Esophagus (tissue), 2 donors: ENCODE data around the gene GGACT. TPM values are rescaled to one million over a fixed set of nuclear protein-coding genes. Genes with fewer than 3 reads are reported as not detected.

Experiments used
- H3K27ac ChIP-seq, 2 donors: one replicate each; pipeline ENCODE4 v1.5.1; 2013; ENCODE audit warnings: low read depth in 2 of 2, mild to moderate bottlenecking in 2 of 2, inconsistent platforms in 1 of 2, low read length in 1 of 2, moderate library complexity in 1 of 2
- H3K27me3 ChIP-seq, 2 donors: one replicate each; pipeline ENCODE4 v1.6.1; 2013; ENCODE audit warnings: low read length in 2 of 2, control low read depth in 1 of 2, mild to moderate bottlenecking in 1 of 2; ENCODE audit not compliant: insufficient read depth in 2 of 2, control insufficient read depth in 1 of 2
- H3K36me3 ChIP-seq, 2 donors: one replicate each; pipeline ENCODE4 v1.6.1; 2013; ENCODE audit warnings: low read length in 1 of 2; ENCODE audit not compliant: control insufficient read depth in 2 of 2, insufficient read depth in 2 of 2
- H3K4me1 ChIP-seq, 2 donors: one replicate each; pipeline ENCODE4 v1.6.1; 2013; ENCODE audit warnings: low read length in 1 of 2; ENCODE audit not compliant: control insufficient read depth in 2 of 2, insufficient read depth in 2 of 2
- H3K4me3 ChIP-seq, 2 donors: one replicate each; pipeline ENCODE4 v1.5.1; 2013; ENCODE audit warnings: low read length in 2 of 2, mild to moderate bottlenecking in 2 of 2, low read depth in 1 of 2, moderate library complexity in 1 of 2
- H3K9me3 ChIP-seq, 2 donors: one replicate each; pipeline ENCODE4 v1.6.1; 2013; ENCODE audit warnings: mild to moderate bottlenecking in 2 of 2, low read depth in 1 of 2, low read length in 1 of 2, moderate library complexity in 1 of 2; ENCODE audit not compliant: control insufficient read depth in 2 of 2, insufficient read depth in 1 of 2
- WGBS, 2 donors: extraction: QIAGEN DNeasy Blood & Tissue Kit; methylation state at CpG; one replicate each; pipeline ENCODE4 v1.1.7; 2013; 5-methylcytosine and 5-hydroxymethylcytosine counted together
- polyA plus RNA-seq, 2 donors: library from polyadenylated mRNA; stranded (reverse); fragments of 200-250 nt; gene quantifications; one replicate each; pipeline ENCODE4 v1.2.3, GENCODE V29; 2013
- donor health status: healthy with polysubstance abuse.
- donor health status: Bipolar disorder and iron deficiency.

Gene GGACT
- polyA plus RNA-seq, 2 donors: 0.81 to 1.3 TPM

GRCh38 chr13:100602493-100603111 is 14.0 kb upstream of the GGACT start:
- Histone ChIP-seq H3K4me1 (no peaks in the 10 kb centered on the region), H3K9me3 (no peaks in the 10 kb centered on the region), H3K36me3 (peaks cover 0 to 4% of the 10 kb centered on the region in 2 donors), H3K4me3 (no peak overlapping the region), H3K27me3 (no peaks in the 10 kb centered on the region), H3K27ac (no peak overlapping the region)
- 47 to 52% methylated on average over 8 of the region's 8 CpGs for WGBS, 2 donors

GRCh38 chr13:100601716-100602115 is 13.1 kb upstream of the GGACT start:
- Histone ChIP-seq H3K4me3 (no peak overlapping the region), H3K9me3 (no peaks in the 10 kb centered on the region), H3K36me3 (peaks cover 0 to 2% of the 10 kb centered on the region in 2 donors), H3K4me1 (no peaks in the 10 kb centered on the region), H3K27me3 (no peaks in the 10 kb centered on the region), H3K27ac (no peak overlapping the region)
- WGBS, 2 donors: 97% methylated on average over 7 of the region's 7 CpGs

GRCh38 chr13:100600915-100601314 is 12.3 kb upstream of the GGACT start:
- no peaks in the 10 kb centered on the region for H3K36me3 ChIP-seq
- H3K4me1 ChIP-seq: no peaks in the 10 kb centered on the region
- no peak overlapping the region for H3K27ac ChIP-seq
- H3K4me3 ChIP-seq: no peak overlapping the region
- no peaks in the 10 kb centered on the region for H3K27me3 ChIP-seq
- 57 to 63% methylated on average over 6 of the region's 6 CpGs for WGBS, 2 donors
- no peaks in the 10 kb centered on the region for H3K9me3 ChIP-seq

- no peaks in the 10 kb centered on the region for H3K27me3 ChIP-seq
- H3K27ac ChIP-seq: no peak overlapping the region
- WGBS, 2 donors: 95 to 97% methylated on average over 6 of the region's 6 CpGs
- no peak overlapping the region for H3K4me3 ChIP-seq
- no peaks in the 10 kb centered on the region for H3K9me3 ChIP-seq
- H3K4me1 ChIP-seq: no peaks in the 10 kb centered on the region
- H3K36me3 ChIP-seq: no peaks in the 10 kb centered on the region
These were observed 11.9 kb upstream of the GGACT start for GRCh38 chr13:100600461-100600860.

- Histone ChIP-seq H3K9me3 (no peaks in the 10 kb centered on the region), H3K27ac (no peak overlapping the region), H3K4me1 (peaks cover 0 to 3% of the 10 kb centered on the region in 2 donors), H3K27me3 (no peaks in the 10 kb centered on the region), H3K4me3 (no peak overlapping the region), H3K36me3 (no peaks in the 10 kb centered on the region)
- 89 to 90% methylated on average over 4 of the region's 4 CpGs for WGBS, 2 donors
These were observed 8.7 kb upstream of the GGACT start for GRCh38 chr13:100597253-100597652.

GRCh38 chr13:100596516-100596915 is 7.9 kb upstream of the GGACT start:
- 69 to 87% methylated on average over 2 of the region's 2 CpGs for WGBS, 2 donors
- peaks cover 0 to 3% of the 10 kb centered on the region in 2 donors for H3K4me1 ChIP-seq
- H3K4me3 ChIP-seq: no peak overlapping the region
- H3K9me3 ChIP-seq: no peaks in the 10 kb centered on the region
- no peaks in the 10 kb centered on the region for H3K27me3 ChIP-seq
- H3K36me3 ChIP-seq: no peaks in the 10 kb centered on the region
- no peak overlapping the region for H3K27ac ChIP-seq

GRCh38 chr13:100594731-100595130 is 6.1 kb upstream of the GGACT start:
- H3K4me1 ChIP-seq: peaks cover 0 to 3% of the 10 kb centered on the region in 2 donors
- 67 to 72% methylated on average over 4 of the region's 4 CpGs for WGBS, 2 donors

GRCh38 chr13:100594255-100594654 is 5.7 kb upstream of the GGACT start:
- Histone ChIP-seq H3K36me3 (no peaks in the 10 kb centered on the region), H3K27me3 (no peaks in the 10 kb centered on the region), H3K9me3 (no peaks in the 10 kb centered on the region), H3K4me3 (no peak overlapping the region), H3K4me1 (peaks cover 0 to 3% of the 10 kb centered on the region in 2 donors), H3K27ac (no peak overlapping the region)
- WGBS, 2 donors: 84 to 88% methylated on average over 9 of the region's 9 CpGs

More at GRCh38 chr13:100594731-100595130, 6.1 kb upstream of the GGACT start:
- no peaks in the 10 kb centered on the region for H3K9me3 ChIP-seq
- no peak overlapping the region for H3K4me3 ChIP-seq
- no peaks in the 10 kb centered on the region for H3K27me3 ChIP-seq
- H3K27ac ChIP-seq: no peak overlapping the region
- no peaks in the 10 kb centered on the region for H3K36me3 ChIP-seq

- Histone ChIP-seq H3K27me3 (no peaks in the 10 kb centered on the region), H3K4me3 (peak overlapping the region in 1 of 2 donors; percentile 82), H3K9me3 (no peaks in the 10 kb centered on the region), H3K36me3 (no peaks in the 10 kb centered on the region), H3K27ac (no peak overlapping the region), H3K4me1 (peaks cover 0 to 5% of the 10 kb centered on the region in 2 donors)
- WGBS, 2 donors: 63 to 74% methylated on average over 6 of the region's 6 CpGs
These were observed 663 bp upstream of the GGACT start for GRCh38 chr13:100589178-100589725.

GRCh38 chr13:100584896-100585295 is 3.7 kb downstream of the GGACT start:
- Histone ChIP-seq H3K4me1 (peaks cover 0 to 5% of the 10 kb centered on the region in 2 donors), H3K4me3 (no peak overlapping the region), H3K9me3 (no peaks in the 10 kb centered on the region), H3K36me3 (no peaks in the 10 kb centered on the region), H3K27me3 (no peaks in the 10 kb centered on the region), H3K27ac (no peak overlapping the region)
- WGBS, 2 donors: 42 to 57% methylated on average over 5 of the region's 5 CpGs
